Liver (tissue), 2 donors: Measurements from ENCODE around the gene AP3M1.

ENCODE experiments used
- FOXA1 ChIP-seq: IDR thresholded peaks from 2 replicates; pipeline ENCODE4 v1.6.1; 2016; ENCODE audit warnings: antibody characterized with exemption
- GABPA ChIP-seq, 2 donors: IDR thresholded peaks in 1 of 2; conservative IDR thresholded peaks in 1 of 2; 2 replicates each; pipeline ENCODE4 v1.6.1; 2016; ENCODE audit warnings: antibody characterized with exemption in 2 of 2, mild to moderate bottlenecking in 1 of 2, moderate library complexity in 1 of 2
- donor health status: healthy.

GRCh38 chr10:74081941-74082718, 68.5 kb downstream of the AP3M1 start:
- TF ChIP-seq GABPA (IDR thresholded peaks at IDR 0.05 in 1 of 2, conservative IDR thresholded peaks at IDR 0.05 in 1 of 2), result no peak
- no peak for TF ChIP-seq FOXA1
